GM18517 (cell line): ENCODE data around the gene CD300LB.
"Not testable (repeated sequence)": the region's sequence is repeated elsewhere in the genome, so short reads cannot be mapped to it uniquely, and the experiment has no call there.

ENCODE experiments used
- ATAC-seq: cut with Tn5 transposase; IDR thresholded peaks from one replicate; pipeline ENCODE4 v1.9.1; 2021; ENCODE audit warnings: mild to moderate bottlenecking, moderate library complexity; ENCODE audit not compliant: unreplicated experiment

CD300LB gene

DNA sequence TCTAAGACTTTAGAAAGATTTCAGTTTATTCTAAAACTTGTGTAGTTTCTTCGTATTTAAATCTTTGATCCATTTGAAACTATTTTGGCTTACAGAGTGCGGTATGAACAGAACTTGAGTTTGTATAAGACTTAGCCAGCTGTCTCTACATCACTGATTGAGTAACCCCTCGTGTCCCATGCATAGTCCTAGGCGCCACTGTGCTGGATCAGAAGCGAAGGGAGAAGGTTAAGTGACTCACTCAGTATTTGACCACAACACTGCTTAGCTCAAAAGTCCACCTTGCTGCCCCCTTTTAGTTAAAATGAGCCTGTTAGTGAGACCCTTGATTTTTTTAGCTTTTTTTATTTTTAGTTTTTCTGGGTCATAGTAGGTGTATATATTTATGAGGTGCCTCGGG lies 28.4 kb downstream of the CD300LB start:
- no peak for ATAC-seq

- ATAC-seq, result no peak
Observed at GRCh38 chr17:74499992-74500391, 31.3 kb downstream of the CD300LB start.

DNA sequence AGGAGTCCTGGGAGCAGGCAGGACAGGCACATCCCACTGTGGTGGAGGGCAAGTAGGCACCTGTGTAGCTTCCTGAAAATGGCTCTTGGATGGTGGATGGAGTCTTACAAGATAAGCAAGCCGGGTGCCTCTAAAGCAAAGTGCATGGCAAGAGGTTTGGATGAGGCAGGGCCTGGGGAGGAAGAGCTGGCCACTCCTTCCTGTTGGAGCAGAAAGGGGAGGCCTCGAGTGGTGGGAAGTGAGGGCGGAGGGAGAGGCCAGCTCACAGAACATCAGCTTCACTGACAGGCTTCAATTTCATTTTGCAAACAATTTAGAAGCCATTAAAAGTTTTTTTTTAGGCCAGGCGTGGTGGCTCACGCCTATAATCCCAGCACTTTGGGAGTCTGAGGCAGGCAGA lies 33.8 kb downstream of the CD300LB start:
- ATAC-seq, result no peak

DNA sequence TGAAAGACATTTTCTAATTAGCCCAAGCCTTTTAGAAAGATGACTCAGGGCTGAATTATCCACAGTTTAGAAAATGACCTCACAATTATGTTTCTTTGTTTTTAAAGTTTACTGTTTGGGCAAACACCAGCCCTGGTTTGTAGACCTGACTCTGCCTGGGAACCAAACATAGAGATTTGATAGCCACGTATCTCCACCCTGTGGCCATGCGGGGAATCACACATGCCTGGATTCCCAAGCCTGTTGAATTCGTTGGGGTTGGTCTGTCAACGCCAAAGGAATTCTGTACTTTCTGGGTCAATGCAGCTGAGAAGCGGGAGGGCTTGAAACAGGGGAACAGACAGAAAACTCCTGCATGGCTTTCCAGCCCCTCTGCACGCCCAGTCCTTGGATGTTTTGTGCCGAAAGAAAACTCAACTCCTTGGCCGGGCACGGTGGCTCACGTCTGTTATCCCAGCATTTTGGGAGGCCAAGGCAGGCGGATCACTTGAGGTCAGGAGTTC lies 37.9 kb downstream of the CD300LB start:
- ATAC-seq, result no peak

GRCh38 chr17:74491626-74492025 lies 39.6 kb downstream of the CD300LB start:
- ATAC-seq, result no peak

DNA sequence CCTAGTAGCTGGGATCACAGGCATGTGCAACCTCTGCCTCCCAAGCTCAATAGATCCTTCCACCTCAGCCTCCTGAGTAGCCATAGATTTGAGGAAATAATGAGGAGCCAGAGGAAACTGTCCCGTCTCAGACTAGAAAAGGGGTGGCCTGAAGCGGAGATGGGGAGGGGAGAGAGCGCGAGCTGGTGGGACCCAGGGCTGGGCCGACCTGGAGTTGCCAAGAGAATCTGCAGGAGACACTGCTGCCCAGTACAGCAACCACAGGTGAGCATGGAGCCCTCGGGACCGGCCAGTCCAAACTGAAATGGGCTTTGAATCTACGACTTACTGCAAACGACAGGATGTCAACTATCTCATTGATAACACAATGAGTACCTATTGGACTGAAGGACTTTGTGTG lies 40.6 kb downstream of the CD300LB start:
- no peak for ATAC-seq

DNA sequence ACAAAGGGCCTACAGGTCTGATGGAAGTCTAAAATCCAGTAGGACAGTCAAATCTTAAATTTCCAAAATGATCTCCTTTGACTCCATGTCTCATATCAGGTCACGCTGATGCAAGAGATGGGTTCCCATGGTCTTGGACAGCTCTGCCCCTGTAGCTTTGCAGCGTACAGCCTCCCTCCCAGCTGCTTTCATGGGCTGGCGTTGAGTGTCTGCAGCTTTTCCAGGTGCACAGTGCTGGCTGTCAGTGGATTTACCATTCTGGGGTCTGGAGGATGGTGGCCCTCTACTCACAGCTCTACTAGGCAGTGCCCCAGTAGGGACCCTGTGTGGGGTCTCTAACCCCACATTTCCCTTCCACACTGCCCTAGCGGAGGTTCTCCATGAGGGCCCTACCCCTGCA lies 43.0 kb downstream of the CD300LB start:
- not testable (repeated sequence) for ATAC-seq

- no peak for ATAC-seq
Observed at GRCh38 chr17:74485841-74486240, 45.4 kb downstream of the CD300LB start.

DNA sequence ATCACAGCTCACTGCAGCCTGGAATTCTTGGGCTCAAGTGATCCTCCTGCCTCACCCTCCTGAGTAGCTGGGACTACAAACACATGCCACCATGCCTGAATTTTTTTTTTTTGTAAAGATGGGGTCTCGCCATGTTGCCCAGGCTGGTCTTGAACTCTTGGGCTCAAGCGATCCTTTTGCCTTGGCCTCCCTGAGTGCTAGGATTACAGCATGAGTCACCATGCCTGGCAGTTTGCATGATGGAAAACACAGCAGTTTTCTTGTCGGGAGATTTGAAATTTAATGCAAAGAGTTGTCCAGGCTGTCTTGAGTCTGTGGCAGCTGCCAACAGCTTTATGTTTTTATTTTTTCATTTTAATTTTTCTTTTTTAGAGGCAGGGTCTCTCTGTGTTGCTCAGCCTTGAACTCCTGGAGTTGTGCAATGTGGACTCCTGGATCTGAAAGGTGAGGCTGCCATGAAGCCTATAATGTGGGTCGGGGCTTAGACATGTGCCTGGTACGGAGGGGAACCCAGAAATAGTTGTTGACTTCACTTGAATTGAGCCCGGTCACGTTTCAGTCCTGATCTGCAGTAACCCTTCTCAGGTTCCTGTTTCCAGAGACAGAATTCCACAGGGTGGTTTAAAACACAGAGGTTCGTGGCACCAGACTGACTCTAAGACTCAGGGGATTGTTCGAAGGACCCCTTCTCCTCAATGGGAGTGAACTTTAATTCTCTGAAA lies 46.1 kb downstream of the CD300LB start:
- ATAC-seq, result no peak

- ATAC-seq, result no peak
Observed at GRCh38 chr17:74484066-74484465, 47.2 kb downstream of the CD300LB start.

DNA sequence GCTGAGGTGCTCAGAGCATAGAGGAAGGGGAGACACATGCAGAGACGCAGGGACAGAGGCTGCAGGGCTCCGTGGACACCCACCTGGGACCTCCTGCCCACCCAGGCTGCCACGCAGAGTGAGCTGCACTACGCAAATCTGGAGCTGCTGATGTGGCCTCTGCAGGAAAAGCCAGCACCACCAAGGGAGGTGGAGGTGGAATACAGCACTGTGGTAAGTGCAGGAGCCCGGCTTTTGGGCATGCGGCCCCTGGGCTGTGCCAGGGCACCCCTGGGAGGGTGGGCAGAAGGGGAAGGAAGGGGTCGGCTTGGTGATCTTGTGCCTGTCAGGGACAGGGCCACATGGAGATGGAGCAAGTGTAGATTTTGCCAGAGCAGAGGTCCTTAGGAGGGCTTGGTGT lies 49.7 kb downstream of the CD300LB start:
- ATAC-seq, result no peak

DNA sequence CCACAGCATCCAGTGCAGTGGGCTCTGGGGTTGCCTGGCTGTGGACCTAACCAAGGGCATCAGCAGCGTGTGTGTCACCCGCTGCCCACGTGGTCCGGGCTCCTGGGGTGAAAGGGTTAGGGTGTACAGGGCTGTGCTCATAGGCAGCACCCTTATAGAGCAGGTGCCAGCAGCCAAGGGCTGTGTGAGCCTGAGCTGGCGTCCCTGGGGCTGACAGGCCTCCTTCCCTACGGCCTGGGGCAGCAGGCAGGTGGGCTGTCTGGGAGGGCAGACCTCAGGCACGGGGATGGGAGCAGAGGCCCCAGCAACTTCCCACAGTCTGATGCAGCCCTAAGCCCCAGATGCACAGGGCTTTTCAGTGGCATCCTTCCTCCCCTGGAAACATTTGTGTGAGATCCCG lies 51.0 kb downstream of the CD300LB start:
- ATAC-seq, result no peak

DNA sequence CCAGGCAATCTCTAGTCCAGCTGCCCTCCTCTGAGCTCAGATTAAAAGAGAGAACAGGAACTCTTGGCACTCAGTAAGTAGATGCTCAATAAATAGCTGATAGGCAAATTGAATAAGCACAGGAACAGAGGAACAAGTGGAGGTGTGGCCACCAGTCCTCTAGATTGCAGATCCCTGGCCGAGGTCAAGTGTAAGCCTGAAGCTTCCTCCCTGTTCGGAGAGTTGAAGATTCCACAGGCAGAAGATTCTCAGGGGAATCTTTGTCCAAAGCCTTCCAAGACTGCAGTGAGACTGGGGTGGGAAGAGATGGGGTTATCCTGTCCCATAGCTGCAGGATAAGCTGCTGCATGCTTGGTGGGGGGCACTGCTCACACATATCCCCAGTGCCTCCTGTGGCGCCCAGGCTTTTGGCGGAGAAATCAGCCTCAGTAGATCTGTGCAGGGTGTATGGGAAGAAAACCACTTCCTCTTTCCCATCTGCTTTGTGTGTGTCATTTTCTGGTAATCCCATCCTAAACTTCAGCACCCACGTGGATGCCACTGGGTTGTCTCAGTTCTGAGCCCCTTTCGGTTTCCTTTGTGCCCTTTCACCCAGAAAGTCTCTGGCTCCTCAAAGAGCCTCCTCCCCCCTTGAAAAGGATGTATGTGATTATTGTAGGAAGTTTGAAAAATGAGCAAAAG lies 52.7 kb downstream of the CD300LB start:
- no peak for ATAC-seq

DNA sequence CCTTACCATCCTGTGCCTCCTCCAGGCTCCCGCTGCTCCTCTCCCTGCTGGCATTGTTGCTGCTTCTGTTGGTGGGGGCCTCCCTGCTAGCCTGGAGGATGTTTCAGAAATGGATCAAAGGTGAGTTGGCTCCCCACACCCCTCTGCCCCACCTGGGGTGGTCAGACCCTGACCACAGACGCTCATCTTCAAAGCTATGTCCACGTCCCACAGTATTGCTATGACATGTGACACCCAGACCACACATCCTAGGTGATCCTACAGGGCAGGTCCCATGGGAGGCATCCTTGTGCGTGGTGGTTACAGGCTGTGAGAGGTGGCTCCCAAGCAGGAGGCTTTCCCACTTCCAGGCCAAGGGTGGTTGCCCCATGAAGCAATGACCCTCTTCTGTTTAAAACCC lies 53.9 kb downstream of the CD300LB start:
- ATAC-seq, result no peak

GRCh38 chr17:74475189-74475588 lies 56.1 kb downstream of the CD300LB start:
- ATAC-seq, result no peak

GRCh38 chr17:74474043-74474792 lies 57.1 kb downstream of the CD300LB start:
- ATAC-seq, result no peak

DNA sequence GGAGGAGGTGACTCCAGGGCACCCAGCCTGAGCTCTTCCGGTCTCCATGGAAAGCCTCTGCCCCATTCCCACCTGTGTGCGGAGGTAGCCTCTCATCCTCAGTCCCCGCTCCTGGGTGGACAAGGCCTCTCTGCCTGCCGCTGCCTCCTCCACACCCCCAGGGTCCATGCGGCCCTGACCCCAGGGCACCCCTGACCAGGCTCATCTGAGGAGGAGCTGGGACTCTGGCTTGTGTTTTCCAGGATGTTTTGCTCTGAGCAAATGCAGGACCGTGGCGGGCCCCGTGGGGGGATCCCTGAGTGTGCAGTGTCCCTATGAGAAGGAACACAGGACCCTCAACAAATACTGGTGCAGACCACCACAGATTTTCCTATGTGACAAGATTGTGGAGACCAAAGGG lies 58.0 kb downstream of the CD300LB start:
- no peak for ATAC-seq

DNA sequence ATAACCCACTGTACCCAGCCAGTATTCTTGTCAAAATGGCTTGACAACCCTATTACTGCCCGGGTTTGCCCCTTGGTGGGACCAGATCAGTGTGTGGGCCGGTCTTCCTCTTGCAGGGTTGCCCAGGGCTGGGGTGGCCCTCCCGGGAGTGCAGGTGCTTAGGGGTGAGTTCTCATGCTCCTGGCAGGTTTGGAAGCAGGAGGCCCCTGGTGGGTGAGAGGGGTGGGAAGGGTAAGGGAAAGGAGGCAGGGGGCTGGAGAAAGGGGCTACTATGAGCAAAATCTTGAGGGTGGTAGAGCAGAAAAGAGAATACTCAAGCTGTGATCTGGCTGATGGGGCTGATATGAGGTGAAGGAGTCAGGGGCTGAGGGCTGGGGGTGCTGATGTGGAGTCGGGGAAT lies 58.4 kb downstream of the CD300LB start:
- ATAC-seq, result no peak

DNA sequence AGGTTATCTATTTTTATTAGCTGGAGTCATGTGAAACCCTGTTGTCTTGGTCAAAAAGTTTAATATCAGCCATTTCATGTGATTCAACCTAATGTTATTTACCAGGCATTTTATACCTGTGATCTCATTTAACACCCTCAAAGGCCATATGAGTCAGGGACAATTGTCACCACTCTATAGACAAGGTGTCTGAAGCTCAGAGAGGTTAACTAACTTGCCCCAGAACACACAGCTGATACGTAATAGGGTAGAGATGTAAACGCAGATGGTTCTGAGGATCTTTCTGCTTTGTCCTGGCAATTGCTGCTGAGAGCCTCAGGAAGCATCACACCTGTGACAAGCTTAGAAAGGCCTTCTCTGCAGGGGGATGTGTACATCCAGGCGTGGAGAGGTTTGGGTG lies 59.9 kb downstream of the CD300LB start:
- ATAC-seq, result no peak
